Activated CD4-positive, alpha-beta T cell treated with anti-CD3 and anti-CD28 coated beads for 48 hours (primary cell): ENCODE results near the gene ANXA9.

Experiments
- DNase-seq: peaks from one replicate; pipeline ENCODE4 v3.0.0-alpha.2; 2020

ANXA9 gene

DNA sequence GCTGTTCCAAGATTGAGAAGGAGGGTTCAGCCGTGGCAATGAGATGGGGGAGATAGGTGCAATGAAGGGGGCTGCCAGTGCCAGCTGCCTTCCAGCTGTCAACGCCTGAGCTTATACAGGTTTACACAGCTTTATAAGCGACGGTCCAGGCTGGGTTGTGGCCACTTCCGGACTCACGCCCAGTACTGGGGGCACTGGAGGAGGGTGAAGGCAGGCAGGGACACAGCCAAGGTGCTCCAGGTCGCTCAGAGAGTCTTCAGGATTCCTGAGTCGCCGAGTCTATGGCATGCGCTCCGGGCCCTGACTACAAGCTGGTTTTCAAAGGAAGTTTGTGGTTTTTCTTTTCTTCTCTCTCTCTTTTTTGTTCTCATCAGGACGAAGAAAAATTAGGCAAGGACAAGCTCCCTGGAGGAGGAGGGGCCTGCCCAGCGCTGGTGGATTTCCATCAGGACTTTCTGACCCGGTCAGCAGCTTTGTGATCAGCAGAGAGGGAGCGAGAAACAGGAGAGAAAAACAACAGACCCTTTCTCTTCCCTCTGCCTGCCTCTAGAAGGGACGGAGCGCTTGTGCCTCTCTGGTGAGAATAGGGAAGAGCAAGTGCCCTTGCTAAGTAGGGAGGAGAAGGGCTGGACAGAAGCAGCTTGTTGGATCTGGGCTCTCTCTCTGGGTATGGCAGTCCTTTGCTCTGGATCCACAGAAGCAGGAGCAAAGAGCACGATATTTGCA is 24.4 kb downstream of the ANXA9 start, which contains the start of gene MINDY1:
TSS of gene MINDY1 (minus strand) at position 576 of the 726 bp plus-strand sequence. CDS start 4,285 bp downstream, outside the sequence.
- DNase-seq = peak; percentile 61

DNA sequence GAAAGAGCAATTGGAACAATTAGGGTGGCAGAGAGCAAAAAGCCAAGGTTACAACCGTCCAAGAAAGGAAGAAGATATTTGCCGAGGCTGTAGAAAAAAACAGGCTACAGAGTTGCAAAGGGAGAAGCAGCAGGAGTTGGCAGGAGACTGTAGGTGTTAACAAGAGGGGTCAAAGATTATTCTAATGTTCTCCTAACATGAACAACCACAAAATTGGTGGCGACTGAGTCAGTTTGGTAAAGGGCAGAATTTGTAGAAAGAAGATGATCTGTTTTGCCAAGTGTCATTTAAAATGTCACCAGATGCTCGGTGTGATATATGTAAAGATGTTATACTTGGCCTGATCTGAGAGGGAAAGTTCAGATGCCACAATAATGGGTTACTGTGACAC is 25.8 kb downstream of the ANXA9 start:
- no peak for DNase-seq

GRCh38 chr1:151008244-151009205 is 26.4 kb downstream of the ANXA9 start, which contains the start of gene PRUNE1:
PRUNE1 (plus strand) TSS chr1:151008449; CDS start chr1:151008633, 184 bp downstream.
- DNase-seq = peak; percentile 99

- DNase-seq = peak; percentile 28
Measured at GRCh38 chr1:151009206-151009587, 27.1 kb downstream of the ANXA9 start.

- no peak for DNase-seq
Measured at GRCh38 chr1:151009674-151010345, 27.7 kb downstream of the ANXA9 start.

DNA sequence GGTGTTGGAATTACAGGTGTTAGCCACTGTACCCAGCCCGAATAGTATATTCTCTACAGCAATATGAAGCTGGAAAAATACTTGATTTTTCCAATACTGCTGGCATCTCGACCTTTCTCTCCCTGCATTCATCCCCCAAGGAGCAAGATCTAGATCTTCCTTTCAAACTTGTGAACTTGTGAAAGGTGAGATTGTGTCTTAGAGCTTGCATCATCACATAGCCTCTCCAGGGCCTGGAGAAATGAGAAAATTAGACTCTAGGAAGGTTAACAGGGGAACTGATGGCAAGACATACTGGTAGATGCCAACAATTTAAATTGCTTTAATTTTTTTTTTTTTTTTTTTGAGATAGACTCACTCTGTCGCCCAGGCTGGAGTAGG is 28.2 kb downstream of the ANXA9 start:
- no peak for DNase-seq

DNA sequence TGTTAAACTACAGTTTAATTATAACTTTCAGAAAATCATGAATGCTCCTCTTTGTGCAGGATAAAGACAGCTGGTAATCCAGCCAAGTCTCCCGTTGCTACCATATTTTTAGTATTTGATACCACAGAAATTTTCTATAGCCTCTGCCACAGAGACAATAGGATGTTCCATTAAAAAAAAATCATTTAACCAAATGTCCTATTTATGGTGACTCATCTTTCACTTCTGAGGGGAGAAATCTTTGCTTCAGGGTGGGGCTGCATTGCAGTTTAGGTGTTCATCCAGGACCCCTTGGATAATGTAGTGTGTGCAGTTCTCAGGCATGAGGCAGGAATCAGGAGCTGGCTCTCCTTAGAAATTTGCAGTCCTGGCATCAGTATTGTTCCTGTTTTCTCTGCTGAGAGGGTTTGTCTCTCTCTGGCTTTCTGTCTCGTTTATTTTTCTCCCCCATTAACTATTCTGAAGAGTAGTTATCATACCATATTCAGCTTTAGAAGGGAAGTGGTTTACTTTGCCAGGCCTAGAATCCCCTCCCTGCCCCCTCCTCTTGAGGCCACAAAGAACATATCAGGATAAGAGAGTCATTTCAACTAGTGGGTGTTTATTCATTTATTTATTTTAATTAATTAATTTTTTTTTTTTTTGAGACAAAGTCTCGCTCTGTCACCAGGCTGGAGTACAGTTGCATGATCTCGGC is 29.2 kb downstream of the ANXA9 start:
- DNase-seq = no peak

GRCh38 chr1:151012684-151013471 is 30.8 kb downstream of the ANXA9 start:
- DNase-seq = no peak

DNA sequence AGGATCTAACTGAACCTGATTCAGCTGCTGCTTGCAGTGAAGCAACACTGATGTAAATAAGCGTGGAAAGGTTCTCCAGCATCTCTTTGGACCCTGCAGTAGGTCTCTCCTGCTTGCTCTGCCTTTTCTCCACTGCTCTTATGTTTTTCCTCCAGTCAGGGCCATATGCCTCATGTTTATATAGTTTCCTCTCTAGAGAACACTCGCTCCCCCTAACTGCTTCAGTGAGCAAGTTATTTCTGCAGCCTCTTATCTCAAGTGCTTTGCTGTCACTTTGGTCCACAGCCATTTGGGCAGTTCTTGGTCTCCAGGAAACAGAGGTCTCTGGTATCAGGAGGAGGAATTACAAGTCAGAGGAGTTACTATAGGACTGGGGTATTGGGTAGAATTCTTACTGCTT is 31.4 kb downstream of the ANXA9 start:
- DNase-seq = no peak

GRCh38 chr1:151024540-151025146 is 42.6 kb downstream of the ANXA9 start:
- DNase-seq = peak; percentile 88

- no peak for DNase-seq
Measured at GRCh38 chr1:151026460-151026859, 44.4 kb downstream of the ANXA9 start.

DNA sequence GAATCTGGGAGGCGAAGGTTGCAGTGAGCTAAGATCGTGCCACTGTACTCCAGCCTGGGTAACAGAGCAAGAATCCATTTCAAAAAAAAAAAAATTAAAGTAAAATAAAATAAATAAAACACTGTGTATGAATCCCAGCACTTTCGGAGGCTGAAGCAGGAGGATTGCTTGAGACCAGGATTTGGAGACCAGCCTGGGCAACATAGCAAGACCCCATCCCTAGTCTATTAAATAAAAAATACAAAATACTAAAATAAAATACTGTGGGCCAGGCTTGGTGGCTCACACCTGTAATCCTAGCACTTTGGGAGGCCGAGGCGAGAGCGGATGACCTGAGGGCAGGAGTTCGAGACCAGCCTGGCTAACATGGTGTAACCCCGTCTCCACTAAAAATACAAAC is 50.1 kb downstream of the ANXA9 start:
- no peak for DNase-seq

DNA sequence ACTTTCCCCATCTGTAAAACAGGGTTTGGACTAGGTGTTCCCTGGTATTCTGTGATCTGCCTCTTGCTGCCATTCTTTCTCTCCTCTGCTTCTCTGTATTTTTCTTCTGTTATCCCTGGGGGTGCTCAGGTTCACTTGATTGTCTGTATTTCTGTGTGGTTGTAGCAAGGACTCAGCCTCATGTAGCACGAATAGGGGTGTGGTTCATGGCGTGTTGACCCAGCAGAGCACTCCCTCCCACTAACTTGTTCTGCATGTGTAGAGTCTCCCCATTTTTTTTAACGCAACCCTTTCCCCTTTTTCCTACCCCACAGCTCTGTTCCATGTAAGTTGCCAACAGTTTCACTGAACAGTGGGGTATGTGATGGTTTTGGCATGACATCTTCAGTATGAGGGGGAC is 53.1 kb downstream of the ANXA9 start:
- no peak for DNase-seq

DNA sequence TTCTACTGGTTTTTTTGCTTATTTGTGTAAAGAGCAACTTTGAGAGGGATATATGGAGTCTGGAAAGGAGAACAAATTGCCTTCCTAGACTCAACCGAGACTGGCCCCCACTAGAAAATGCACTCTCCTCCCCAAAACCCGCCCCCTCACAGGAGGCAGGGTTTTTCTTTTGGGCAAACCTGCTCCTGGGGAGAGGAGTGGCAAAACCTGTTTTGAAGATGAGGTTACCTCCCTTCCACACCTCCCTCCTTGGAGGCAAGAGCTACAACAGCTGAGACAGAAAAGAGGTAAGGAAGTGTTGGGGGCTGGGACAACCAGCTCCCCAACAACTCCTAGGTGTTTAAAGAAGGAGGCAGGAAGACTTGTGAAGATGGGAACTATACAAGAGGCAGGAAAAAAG is 54.3 kb downstream of the ANXA9 start, which contains the start of gene BNIPL:
TSS of gene BNIPL (plus strand) at position 231 of the 400 bp plus-strand sequence. CDS start at position 371, 140 bp downstream.
- DNase-seq = no peak

DNA sequence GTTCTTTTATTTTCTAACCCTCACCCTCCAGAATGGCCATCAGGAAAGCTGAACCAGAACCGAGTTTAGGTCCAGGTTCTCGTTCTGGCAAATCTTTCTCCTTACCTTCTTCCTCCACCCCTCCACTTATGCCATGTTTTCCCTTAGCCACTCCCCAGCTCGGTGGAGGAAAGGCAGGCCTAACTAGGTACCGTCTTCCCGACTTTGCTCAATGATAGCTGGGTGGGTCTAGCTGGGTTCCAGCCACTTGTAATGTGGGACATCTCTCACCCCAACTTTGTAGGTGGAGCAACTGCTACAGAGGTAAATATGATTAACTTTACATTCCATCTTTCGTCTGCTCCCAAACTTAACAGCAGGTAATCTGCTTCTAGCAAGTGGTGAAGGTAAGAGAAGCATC is 54.9 kb downstream of the ANXA9 start:
- DNase-seq = no peak

GRCh38 chr1:151039521-151039920 is 57.4 kb downstream of the ANXA9 start:
- no peak for DNase-seq

DNA sequence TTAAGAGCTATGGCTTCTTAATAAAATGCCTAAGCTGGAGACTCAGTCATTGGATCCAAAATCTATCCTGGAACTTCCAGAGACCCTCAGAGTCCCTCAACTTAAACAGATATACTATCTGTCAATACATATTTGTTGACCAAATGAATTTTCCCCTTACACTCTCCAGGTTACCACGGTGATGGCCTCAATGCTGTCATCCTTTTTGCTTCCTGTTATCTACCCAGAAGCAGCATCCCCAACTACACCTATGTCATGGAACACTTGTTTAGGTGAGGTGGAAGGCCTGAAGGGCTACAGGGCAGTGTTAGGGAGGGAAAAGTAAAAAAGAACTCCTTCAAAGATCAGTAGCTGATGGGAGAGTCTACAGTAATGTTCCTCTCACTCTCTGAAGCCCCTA is 61.1 kb downstream of the ANXA9 start:
- DNase-seq = no peak
